Measurements from ENCODE around the gene COL26A1.
"Not testable (repeated sequence)": the region's sequence is repeated elsewhere in the genome, so short reads cannot be mapped to it uniquely, and the experiment has no call there.

The COL26A1 gene

DNA sequence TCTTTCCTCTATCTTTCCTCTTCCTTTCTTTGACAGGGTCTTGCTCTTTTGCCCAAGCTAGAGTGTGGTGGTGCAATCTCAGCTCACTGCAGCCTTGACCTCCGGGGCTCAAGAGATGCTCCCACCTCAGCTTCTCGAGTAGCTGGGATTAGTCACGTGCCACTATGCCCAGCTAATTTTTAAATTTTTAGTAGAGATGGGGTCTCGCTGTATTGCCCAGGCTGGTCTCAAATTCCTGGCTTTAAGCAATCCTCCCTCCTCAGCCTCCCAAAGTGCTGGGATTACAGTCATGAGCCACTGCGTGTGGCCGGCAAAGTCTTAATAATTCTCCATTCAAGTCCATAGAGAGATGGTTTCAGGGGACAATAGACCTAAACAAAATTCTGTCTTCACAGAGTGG, 40.2 kb downstream of the COL26A1 start:
- DNase-seq, result no peak

- DNase-seq, result no peak
These were observed 42.9 kb downstream of the COL26A1 start for GRCh38 chr7:101405474-101406067.

DNA sequence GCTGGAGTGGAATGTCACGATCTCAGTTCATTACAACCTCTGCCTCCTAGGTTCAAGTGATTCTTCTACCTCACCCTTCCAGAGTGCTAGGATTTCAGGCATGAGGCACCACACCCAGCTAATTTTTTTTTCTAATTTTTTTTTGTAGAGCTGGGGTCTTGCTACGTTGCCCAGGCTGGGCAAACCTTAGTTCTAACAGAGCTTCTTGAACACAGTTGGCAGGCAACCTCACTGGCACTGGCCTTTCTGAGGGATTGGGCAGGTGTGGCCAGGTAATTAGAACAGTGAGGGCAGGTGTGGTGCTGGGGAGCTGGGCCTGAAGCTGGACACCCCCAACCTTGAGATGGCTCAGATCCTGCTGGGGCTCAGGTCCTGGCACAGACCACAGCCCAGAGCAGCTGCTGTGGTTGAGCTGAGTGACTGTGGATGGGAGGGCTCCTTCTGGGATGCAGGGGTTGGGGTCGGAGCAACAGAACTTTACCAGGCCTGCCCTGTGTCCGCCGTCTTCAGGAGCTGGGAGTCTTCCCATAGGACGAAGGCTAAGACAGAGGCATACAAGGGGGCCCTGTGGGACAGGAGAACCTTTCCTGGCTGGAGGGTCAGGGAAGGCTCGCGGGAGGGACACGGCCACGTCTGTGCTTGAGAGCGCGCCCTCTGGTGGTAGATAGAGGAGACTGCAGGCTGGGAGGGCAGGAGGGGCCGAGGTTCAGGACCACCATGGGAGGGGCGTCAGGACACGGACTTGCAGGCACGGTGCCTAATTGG, 48.2 kb downstream of the COL26A1 start:
- DNase-seq, result peak; percentile 45

DNA sequence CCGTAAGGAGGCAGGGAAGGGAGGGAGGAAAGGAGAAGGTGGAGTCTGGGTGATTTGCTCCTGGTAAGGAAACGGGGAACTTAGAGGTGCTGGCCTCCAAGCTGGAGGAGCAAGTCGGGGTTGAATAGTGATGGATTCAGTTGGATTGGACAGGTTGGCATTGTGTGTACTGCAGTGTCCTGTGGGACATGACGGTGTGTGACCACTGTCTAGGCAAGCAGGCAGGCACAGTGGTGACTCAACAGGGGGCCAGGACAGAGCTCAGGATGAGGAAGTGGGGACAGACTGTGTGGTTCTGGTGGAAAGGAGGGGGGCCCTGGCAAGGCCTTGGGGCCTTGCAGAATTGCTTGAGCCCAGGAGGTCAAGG, 48.8 kb downstream of the COL26A1 start:
- DNase-seq, result no peak

- DNase-seq, result no peak
These were observed 50.3 kb downstream of the COL26A1 start for GRCh38 chr7:101412976-101413375.

DNA sequence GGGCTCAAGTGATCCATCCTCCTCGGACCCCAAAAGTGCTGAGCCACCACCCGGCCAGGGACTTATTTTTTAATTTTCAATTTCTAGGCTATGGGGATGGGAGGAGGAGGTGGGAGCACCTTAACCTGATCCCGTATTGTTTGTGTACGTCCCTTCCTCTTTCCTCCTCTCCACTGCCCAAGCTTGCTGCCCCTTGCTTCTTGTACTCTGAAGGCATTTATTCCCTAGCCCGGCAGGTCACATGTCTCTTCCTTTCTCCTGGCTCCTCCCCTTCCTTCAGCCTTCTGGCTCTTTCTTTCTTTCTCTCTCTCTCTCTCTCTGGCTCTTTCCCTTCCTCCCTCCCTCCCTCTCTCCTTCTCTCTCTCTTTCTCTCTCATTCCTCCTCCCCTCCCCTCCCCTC, 56.0 kb downstream of the COL26A1 start:
- DNase-seq, result no peak

GRCh38 chr7:101419831-101420230, 57.2 kb downstream of the COL26A1 start:
- no peak for DNase-seq

GRCh38 chr7:101420436-101420835, 57.8 kb downstream of the COL26A1 start:
- DNase-seq, result no peak

DNA sequence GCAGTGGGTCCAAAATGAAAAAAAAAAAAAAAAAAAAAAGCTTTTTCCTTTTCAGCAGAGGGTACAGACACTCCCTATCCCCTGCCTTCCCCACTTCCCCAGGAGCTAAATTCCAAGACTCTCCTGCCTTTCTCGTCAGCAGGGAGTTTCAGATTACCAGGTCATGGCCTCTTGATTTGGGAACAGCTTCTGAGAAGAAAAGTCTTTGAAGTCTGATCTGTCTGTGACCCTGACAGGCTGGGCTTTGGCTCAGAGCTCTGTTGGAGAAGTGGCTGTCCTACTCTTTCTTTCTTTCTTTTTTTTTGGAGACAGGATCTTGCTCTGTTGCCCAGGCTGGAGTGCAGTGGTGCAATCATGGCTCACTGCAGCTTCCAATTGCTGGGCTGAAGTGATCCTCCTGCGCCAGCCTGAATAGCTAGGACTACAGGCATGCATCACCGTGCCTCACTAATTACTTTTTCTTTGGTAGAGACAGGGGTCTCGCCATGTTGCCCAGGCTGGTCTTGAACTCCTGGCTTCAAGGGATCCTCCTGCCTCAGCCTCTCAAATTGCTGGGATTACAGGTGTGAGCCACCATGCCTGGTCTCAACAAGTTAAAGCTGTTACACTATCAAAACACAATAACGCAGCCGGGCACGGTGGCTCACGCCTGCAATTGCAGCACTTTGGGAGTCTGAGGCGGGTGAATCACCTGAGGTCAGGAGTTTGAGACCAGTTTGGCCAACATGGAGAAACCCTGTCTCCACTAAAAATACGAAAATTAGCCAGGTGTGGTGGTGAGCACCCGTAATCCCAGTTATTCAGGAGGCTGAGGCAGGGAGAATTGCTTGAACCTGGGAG, 59.9 kb downstream of the COL26A1 start:
- no peak for DNase-seq

- DNase-seq, result no peak
These were observed 63.8 kb downstream of the COL26A1 start for GRCh38 chr7:101426303-101427011.

DNA sequence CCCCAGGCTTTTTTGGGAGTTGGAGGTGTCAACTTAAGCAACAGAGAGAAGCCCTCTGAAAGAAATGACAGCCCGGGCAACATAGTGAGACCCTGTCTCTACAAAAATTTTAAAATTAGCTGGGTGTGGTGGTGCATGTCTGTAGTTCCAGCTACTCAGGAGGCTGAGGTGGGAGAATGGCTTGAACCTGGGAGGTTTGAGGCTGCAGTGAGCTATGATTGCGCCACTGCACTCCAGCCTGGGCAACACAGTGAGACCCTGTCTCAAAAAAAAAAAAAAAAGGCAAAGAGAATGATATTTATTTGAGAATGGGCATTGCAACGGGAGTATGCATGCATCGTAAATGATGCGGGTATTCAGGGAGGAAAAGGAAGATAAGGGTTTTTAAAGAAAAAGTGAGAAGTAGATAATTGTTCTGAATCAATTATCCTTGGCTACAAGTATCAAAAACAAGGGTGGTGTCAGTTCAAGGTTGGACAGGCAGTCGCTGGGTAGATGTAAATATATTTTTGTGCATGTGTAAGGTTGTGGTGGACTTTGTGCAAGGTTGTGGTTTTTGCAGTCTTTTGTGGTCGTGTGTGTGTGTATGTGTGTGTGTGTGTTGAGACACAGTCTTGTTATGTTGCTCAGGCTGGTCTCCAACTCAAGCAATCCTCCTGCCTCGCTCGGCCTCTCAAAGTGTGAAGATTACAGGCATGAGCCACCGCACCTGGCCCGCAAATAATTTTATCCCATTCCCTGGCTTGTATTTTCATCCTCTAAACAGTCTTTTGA, 65.6 kb downstream of the COL26A1 start:
- DNase-seq, result no peak

GRCh38 chr7:101432316-101432715, 69.6 kb downstream of the COL26A1 start:
- DNase-seq, result no peak

DNA sequence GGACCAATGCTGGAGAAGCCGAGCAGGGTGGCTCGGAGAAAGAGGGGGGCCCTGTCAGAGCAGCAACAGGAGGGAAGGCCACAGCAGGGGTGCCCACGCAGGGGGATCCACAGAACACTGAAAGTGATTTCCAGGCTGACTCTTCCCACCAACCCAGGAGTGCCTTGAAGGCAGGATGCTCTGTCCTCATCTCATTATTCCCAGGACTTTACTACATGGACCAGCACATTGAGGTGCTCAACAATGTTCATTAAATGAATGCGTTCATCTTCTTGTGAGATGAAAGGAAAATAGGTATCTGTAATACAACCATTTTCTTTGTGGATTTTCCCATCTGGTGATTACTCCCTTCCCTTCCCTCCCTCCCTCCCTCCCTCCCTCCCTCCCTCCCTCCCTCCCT, 71.0 kb downstream of the COL26A1 start:
- no peak for DNase-seq

DNA sequence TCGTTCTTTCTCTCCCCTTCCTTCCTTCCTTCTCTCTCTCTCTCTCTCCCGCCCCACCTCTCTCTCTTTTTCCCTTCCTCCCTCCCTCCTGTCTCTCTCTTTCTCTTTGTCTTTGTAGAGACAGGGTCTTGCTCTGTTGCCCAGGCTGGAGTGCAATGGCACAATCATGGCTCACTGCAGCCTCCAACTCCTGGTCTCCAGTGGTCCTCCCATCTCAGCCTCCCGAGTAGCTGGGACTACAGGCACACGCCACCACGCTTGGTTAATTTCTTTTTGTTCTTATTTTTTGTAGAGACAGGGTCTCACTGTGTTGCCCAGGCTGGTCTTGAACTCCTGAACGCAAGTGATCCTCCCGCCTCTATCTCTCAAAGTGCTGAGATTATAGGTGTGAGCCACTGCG, 71.5 kb downstream of the COL26A1 start:
- not testable (repeated sequence) for DNase-seq

DNA sequence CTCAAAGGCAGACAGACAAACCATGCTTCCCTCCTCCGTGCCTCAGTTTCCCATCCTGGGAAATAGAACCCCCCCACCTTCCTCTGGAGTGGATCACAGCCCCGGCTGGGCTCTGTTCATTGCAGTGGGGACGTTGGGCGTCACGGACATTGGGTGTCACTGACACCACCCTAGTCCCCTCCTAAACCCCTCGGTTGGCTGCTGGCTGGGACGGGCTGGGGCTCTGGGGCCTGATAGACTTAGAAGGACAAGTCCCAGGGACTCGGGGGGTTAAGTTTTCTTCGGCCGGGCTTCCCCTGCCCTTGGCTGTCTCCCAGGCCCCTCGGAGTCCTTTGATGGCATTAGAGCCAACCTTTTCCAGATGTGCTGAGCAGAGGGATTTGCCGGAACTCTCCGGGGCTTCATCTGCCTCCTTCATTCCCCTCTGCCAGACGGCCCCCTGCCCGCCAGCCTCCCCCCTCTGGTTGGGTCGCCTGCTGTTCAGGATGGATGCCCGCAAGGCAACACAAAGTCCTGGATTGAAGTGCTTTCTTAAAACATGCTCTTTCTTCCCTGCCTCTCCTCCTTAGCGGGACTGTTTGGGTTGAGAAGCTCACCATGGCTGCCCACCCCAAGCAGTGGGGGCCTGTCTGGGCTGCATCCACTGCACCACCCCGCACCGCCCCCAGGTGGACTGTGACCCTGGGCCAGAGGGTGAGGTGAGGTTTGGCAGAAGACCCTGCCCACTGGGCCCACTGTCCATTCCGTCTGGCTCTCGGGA, 73.0 kb downstream of the COL26A1 start:
- no peak for DNase-seq

- no peak for DNase-seq
These were observed 73.6 kb downstream of the COL26A1 start for GRCh38 chr7:101436221-101436735.

- DNase-seq, result no peak
These were observed 74.3 kb downstream of the COL26A1 start for GRCh38 chr7:101436857-101437576.

- DNase-seq, result no peak
These were observed 79.2 kb downstream of the COL26A1 start for GRCh38 chr7:101441890-101442289.

DNA sequence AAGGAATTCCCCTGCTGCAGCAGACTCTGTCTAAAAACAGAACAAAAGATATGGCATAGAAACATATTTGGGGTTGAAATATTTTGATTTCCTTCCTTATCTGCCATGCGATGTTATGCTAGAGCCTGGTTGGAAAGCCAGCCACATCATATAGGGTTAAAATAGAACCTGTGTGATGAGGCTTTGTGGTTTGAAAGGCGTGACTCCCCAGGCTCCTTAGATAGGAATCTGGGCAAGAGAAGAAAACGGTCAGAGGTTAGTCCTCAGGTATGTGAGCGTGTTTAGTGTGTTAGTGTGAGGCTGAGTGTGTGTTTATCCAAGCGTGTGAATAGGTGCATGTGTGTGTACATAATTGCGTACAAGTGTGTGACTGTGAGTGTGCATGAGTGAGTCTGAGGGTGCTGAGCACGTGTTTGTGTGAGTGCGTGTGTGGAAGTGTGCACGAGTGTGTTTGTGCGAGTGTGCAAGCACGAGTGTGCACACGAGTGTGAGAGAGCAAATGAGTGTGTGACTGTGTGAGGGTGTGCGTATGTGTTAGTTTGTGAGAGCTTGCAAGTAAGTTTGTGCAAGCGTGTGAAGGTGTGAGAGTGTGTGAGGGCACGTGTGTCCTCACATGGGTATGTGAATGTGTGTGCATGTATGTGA, 79.9 kb downstream of the COL26A1 start:
- DNase-seq, result no peak

GRCh38 chr7:101450064-101450463, 87.4 kb downstream of the COL26A1 start:
- DNase-seq, result no peak
